Renal cortical epithelial cell (primary cell): ENCODE results near the gene NECTIN1. TPM values are rescaled to one million over a fixed set of nuclear protein-coding genes. Genes with fewer than 3 reads are reported as not detected.
A peak's percentile ranks its signal among the peaks of the same experiment; 100 is the strongest.

Source experiments
- DNase-seq: peaks from one replicate; pipeline ENCODE4 v3.0.0-alpha.2; 2011; ENCODE audit warnings: low read depth
- total RNA-seq: library from RNA; depleted of rRNA; stranded (reverse); fragments of >200 nt; gene quantifications from 2 replicates; pipeline ENCODE4 v1.2.3, GENCODE V29; 2014

The NECTIN1 gene
- total RNA-seq, 1 donor from 2014 or later: 4.7 TPM

DNA sequence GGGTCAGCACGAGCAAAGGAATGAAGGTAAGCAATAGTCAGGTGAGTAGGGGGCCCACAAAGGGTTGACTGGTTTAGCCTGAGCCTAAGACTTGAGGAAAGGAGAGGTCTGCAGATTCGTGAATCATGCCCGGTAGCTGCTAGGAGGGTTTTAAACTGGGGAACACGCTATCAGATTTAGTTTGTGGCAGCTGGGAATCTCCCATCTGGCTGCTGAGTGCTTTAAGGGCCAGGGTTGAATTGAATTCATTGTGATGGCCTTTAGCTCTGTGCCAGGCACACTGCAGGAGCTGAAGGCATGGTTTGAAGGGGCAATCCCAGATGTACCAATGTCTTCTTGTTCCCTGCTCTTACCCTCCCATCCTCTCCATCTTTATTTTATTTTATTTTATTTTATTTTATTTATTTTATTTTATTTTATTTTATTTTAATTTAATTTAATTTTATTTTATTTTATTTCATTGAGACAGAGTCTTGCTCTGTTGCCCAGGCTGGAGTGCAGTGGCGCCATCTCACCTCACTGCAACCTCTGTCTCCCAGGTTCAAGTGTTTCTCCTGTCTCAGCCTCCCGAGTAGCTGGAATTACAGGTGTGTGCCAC, 1.9 kb upstream of the NECTIN1 start:
- DNase-seq: no peak

DNA sequence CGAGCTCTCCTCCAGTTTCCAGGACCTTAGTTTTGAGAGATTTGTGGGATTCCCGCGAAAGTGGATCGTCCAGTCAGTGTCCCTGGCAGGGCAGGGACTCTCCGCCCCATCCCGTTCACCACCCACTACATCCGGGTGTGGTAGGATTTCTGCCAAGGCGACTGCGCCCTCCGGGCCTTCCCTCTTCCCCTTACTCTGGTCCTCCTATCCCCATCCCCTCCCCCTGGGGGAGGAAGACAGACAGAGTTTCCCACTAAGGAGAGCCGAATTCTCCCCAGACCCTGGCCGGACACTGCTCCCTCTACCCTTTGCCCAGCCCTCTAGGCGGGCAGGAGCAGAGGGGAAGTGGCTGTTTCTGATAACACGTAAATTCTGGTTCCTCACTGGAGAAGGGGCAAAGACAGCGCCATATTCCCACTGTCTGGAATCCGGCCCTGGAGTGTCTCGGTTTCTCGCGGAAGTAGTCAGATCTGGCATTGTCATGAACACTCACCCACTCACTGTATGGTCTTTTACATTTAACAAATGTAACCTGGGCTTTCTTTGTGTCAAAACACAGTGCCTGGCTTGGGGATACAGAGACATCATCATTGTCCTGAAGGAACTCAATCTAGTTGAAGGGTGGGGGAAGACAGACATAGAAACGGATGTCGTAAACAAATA, 1.1 kb upstream of the NECTIN1 start:
- peak; percentile 13 for DNase-seq

DNA sequence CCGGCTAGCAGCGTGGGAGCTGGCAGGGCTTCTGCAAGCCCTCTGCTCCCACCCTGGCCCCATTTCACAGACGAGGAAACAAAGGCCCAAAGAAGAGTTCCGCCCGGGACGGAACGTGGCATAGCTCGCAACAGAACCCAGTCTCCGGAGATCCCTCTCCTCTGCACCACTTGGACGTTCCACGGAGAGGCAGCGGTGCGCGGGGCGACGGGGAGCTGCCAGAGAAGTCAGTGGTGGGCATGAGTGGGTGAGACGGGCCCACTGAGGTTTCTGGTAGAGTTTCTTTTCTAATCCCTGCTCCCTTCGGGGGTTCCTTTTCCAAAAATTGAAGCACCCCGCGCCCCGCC, 554 bp upstream of the NECTIN1 start:
- no peak for DNase-seq

DNA sequence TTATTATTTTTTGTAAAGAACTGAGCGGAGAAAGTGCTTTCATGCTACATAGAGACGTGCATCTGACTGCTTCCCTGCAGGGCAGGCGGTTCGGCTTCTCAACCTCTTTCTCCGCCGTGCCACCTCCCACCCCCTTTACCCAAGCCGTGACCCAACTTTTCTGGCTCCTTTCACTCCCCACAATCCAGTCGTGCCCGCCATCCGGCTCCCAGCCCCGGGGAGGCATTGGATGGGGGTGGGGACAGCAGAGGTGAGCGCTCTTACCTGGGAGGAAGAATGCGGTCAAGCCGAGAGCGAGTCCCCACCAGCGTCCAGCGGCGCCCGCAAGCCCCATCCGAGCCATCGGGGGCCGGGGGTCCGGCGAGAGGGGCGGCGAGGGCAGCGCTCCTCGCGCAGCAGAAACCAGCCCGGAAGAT, 781 bp downstream of the NECTIN1 start:
- no peak for DNase-seq

DNA sequence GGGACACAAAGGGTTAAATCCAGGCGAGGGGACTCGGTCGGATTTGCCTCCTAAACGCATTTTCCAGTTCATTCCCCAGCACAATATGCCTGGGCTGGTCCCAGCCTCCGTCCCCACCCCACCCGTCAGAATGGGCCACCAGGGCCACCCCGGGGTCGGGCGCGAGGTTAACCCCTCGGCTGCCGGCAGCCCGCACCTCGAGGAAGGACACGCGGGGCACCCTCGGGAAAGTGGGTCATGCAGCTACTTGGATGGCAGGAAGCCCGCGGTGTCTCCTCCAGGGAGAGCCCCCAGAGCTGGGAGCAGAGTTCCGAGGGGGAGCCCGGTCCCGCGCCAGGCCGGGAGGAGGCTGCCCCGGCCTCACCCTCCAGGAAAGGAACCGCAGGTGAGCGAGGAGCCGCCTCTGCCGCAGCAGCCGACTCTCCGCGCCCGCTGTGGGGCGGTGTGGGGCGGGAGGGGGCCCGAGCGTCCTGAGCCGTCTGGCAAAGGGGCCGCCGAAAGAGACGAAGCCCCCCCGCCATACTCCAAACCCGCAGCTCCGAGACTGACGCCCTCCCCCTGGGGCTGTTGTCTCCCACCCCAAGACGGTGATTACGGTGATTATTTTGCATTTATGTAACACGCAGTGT, 1.4 kb downstream of the NECTIN1 start:
- DNase-seq: no peak

DNA sequence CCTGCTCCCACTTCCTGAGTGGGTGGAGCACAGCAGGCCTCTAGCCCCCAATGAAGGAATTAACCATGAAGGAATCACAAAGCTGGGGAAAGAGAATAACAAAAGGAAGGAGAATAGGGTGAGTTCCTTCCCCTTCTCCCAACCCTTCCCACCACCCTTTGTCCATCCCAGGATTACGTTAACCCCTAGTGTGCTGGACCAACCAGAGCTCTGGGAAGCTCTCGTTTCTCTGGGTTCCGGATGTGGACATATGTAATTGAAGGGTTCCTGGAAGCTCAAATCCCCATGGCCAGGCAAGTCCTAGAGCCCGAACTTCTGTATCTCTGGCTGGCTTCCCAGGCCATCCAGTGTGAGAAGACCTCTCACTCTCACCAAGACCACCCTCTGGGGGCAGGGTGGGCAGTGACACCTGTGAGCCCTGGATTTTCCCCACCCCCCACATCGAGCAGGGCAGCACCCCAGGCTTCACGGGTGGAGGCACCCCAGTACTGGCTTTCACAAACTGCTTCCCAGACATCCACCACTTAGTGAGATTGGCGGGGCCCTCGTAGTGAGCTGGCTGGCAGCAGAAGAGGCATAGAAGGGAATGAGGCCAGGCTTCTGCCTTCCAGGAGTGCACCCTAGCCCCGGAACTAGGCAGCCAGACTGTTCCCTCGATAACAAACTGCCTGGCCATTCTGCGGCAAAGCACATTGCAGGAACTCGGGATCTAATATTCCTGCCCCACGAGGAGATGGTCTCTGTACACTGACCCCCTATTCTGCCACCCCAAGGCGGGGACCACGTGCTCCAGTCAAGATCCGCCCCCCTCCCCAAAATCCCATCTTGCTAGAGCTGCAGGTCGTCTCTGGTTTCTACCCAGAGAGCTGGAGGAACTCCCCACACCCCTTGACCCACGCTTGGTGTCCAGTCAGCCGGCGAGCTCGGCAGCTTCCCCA, 2.1 kb downstream of the NECTIN1 start:
- no peak for DNase-seq

DNA sequence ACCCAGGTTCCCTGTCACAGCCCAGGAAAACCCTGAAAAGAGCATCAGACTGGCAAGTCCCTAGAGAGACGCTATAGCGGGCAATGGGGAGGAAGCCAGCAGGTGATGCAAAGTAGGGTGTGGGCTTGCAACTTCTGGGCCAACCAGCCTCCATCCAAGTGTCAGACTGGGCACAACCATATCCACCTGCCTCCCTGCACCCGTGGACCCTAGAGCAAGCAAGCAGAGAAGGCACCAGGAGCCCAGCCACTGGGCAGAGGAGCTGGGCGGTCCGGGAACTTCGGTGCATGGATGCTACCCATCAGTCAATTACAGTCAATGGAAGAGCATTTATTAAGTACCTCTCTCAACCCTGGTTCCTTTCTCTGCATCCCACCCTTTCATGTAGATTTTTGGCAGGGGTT, 2.8 kb downstream of the NECTIN1 start:
- DNase-seq: no peak

DNA sequence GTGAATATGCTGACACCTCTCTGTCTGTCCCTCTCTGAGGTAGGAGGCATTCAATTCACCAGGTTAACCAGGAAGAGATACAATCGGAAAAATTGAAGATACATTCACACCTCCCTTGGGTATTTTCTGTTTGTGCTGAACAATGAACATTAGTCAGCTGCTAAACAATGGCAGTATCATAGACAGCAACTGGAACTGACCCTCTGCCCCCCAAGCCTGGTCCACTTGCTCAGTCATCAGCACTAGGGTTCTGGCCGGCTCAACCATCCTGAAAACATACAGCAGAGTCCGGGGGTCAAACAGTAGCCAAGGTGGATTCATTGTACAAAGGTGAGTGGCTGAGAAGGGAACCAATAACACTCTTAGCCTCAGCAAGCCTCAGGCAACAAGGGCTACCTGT, 4.0 kb downstream of the NECTIN1 start:
- DNase-seq: no peak

DNA sequence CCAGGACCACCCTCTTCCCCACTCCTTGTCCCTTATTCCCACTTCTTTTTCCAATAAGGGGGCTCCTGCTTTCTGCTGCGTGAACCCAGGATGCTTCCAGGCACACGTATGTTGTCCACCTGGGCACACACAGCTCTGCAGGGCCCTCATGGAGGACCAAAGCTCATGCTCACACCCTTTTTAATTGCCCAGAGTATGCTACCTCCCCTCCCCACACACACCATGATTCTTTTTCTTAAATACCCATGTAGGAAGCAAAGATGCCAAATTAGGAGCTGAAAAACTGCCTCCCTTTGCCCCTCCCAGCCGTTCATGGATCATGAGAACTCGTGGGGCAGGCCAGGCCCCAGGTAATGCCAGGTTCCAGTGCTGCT, 5.1 kb downstream of the NECTIN1 start:
- DNase-seq: no peak

DNA sequence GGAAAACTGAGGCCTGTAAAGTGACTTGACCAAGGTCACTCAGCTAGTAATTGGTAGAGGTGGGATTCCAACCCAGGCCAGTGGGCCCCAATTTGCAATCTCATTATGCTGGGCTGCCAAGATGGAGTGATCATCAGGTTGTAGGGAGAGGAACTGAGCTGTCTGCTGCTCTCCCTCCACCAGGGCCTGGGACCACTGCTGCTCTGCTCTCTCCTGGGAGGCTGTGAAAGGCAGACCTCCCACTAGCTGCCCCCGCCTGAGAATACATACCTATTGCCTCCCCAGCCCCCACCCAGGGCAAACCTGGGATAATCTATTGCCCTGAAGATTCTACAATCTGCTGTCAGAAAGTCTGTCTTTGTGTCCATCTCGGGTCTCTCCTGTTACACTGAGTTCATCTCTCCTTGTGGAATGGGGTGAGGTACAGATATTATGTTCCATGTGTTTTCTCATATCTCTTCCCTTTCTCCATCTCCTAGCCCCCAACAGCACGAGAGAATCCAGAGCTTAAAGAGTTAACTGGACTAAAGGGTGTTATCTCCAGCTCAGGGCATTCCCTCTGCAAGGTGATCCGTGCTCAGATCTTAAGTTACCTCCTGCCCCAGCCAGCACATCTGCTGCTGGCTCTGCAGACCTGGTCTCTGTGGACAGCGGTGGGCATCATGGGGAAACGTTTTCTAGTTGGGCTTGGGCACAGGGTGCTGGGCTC, 5.6 kb downstream of the NECTIN1 start:
- no peak for DNase-seq

DNA sequence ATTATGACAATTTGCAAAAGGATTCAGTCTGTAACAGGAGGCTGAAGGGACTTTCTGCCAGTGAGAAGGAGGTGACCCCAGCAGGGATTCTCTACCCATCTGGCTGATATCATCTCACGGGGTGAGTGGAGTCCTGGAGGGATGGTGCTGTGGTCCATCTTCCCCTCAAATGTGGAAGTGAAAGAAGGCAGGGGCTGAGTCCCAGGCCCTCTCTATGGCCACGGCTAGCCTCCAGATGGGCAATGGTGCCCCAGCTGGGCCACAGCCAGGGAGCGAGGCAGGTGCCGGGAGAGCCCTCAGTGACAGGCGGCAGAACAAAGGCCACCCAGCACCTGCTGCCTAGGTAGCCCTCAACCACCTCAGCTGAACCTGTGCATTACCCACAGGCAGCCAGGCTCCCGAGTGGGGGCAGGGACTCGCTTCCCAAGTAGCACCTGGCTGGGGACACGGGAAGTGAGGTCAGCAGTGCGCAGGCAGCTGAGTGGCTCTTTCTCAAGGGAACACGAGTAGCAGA, 6.7 kb downstream of the NECTIN1 start:
- DNase-seq: no peak

DNA sequence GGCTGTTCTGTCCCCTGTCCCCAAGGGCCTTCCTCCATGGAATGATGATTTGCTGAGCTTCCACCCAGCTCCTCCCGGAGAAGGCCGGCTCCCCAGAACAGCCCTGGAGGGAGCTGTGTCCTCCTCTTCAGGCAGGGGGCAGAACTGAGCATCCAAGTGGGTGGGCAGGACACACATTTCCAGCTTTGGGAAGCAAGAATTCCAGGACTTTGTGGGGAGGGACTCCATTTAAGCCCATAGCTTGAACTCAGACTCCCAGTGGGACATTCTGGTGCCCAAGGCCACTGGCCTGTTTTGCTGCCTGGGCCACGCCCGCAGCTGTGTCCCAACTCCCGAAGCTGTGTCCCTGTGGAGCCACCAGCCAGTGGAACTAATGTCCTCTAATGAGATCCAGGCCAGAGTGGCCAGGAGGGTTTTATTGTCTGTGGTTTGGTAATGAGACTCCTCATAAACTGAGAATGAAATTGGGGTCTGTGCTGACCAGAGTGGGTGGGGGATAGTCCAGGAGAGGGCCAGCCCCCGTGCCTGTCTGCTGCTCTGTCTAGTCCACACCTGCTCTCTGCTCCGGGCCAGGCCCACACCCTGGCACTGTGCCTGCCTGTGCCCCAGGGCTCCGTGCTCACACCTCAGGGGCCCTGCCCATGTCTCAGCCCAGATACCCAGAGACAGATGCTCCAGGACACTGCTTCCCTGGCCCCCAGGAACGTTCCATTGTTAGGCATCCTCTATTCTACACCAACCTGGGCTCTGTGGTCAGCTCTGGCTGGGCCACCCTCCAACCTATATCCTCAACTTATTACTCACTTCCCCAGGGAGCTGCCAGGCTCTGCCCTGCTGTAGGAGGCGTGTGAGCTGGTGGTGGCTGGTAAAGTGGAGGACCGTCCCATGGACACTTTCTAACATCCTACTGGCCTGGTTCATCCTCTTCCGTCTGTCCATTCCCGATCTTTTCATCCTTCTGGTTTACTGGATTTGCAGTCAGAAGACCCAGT, 7.6 kb downstream of the NECTIN1 start:
- peak; percentile 13 for DNase-seq

DNA sequence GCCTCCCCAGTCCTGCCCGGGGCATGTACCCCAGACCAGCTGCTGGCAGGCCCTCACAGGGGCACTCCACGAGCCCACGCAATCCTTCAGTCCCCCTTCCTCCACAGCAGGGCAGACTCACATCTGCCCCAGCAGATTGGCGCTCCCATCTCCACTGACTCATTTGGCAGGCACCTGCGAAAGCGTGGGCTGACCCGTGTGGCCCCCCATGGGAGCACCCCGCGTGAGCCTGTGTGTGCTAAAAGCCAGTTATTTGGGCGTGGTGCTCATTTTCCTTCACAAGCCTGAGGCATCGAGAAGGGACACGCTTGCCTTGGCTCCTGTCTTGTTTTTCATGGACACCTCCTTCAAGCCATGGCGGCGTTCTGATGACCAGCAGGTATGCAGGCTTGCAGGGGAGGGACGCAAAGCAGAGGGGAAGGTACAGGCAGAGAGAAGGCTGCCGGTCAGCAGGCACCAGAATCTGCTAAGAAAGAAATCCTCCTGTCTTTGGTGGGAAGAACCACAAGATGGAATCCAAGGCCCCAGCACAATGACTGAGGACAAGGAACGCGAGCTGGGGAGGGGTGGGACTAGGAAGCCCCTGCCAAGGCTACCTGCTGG, 8.6 kb downstream of the NECTIN1 start:
- DNase-seq: no peak

DNA sequence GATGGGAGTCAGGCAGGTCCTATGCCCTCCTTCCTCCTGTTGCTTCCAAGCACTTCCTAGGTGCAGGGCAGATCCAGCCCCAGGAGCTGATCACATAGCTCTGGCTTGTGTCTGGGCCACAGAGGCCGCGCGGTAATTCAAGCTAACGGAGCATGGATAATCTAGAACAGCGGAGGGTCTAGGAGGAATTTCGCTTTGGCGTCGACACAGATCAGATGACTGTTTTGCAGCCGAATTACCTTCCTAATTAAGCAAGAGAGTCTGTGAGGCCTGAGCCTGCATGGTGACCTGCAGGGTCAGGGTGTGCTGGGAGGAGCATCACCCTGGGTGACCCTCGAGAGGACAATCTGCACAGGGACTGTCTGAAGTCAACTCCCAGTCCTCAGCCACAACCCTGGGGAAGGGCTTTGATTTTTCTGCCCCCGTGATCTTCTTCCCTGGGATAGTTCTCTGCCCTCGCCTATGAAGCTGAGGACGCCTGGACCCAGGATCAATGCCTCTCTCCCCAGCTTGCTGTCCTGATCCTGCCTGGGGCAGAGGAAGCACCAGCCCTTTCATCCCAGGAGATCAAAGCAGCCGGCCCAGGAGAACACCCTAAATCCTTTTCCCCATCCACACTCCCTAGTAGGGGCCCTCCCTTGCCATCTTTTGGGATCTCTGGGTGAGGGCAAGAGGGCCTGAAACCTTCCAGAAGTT, 11.0 kb downstream of the NECTIN1 start:
- DNase-seq: no peak

DNA sequence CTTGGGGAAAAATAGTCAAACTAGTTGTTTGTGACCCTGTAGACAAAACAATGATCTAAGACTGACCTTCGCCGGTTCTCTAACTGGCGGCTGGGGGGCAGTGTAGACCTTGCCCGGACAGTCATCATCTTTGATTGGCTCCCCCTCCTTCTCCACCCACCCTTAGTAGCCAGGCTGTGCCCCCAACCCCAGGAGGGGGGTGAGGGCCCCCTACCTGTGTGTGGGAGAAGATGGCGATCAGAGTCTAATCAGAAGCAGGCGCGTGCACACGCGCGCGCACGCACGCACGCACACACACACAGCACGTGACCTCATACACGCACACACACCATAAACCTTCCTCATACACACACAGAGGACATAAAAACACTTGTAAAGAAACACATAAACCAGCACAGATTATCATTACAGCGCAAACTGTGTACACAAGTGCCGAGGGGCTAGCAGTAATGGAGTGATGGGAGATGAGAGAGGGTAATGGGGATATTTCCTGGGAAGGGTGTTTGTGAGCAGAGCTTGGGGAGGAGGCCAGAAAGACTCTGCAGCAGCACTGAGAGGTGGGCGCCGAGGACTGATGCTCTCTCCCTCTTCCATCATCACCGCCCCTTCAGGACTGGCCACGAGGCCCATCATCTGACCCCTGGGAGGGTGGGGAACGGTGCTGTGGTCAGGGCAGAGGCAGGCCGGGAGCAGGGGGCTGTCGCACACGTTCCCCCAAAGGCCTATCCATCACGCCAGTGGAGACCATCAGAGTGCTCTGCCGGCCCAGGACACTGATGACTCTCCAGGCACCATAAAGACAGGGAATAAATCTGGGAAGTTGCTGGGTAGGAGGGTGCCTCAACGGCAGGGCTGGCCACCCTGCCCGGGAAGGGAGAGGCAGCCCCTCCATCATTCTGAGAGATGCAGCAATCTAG, 12.2 kb downstream of the NECTIN1 start:
- DNase-seq: no peak

DNA sequence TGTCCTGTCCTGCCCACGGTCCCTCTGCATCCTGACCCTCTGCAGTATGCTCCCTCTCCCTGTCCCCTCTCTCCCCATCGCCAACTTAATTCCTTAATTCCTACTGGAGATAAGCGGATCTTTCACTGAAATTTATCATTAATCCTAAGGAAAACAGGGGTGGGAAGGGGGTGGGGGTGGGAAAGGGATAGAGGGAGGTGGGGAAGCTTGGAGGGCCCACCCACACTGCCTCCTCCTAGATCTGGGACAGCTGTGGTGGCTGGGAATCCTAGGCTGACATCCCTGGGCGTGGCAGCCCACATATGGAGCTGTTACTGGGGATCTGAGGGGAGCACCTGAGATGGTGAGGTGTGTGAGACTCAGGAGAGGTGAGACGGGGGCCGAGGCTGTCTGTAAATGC, 14.4 kb downstream of the NECTIN1 start:
- no peak for DNase-seq

DNA sequence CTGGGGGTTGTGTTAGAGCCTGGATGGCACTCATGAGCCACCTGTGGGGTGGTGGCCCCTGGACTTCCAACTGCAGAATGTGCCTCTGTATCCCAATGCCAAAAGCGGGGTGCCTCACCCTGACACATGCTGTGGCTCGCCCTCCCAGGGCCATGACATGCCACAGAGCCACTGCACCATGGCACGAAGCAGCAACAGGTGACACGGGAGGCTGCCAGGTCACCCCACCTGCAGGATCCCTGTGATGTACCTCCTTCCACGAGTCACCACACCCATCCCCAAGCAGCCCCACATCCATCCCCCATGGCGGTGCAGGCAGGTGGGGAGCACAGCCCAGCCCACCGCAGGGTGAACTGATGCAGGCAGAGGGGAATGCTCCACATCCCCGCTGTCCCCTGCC, 14.8 kb downstream of the NECTIN1 start:
- no peak for DNase-seq

DNA sequence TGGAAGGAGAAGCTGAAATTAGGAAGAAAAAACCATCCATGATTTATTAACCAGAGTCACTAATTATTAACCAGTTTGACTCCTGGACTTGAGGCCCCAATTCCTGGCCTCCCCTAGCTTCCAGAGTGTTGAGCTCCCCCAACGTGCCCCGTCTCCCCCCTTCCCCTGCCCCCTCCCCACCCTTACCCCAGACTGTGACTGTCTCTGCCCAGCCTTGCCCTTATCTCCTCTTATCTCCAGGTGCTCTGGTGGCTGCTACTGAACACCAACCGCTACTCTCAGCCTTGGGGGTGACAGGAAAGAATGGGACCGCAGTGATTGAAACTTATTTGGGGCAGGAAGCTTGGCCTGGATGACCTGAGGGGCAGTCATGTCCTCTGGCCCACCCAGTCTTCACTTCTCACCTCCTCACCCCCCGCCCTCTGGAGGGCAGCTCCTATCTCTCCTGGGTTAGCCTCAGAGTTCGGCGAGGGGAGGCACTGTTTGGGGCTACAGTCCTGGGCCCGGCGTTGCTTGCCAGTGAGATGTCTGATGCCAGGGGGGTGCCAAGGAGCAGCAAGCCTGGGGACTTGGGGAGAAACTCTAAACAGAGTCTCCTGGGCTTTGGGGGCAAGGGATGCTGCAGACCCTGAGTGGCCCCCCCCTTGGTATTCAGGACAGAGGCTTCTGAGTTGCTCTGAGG, 15.5 kb downstream of the NECTIN1 start:
- peak; percentile 60 for DNase-seq
